Spleen (tissue), 11 donors: Measurements from ENCODE around the gene ENTPD3. TPM values are rescaled to one million over a fixed set of nuclear protein-coding genes. Genes with fewer than 3 reads are reported as not detected.

Source experiments
- DNase-seq: peaks from one replicate; pipeline ENCODE4 v3.0.0-alpha.2; 2020
- H3K27ac ChIP-seq, 8 donors: fragments of 200-600 bp; sonication (generic) in 7 of 8; 1 replicate in 4 of 8; 2 replicates in 4 of 8; pipeline versions ENCODE4 v1.5.0 to v1.8.0; 2016 to 2021; ENCODE audit warnings: inconsistent platforms in 4 of 8, mild to moderate bottlenecking in 4 of 8, moderate library complexity in 1 of 8
- H3K27me3 ChIP-seq, 7 donors: fragments of 200-600 bp; sonication (generic) in 6 of 7; replicated peaks in 1 of 7; 1 replicate in 4 of 7; 2 replicates in 3 of 7; pipeline versions ENCODE4 v1.5.0 to v1.8.0; 2016 to 2021; ENCODE audit warnings: inconsistent platforms in 3 of 7, mild to moderate bottlenecking in 1 of 7
- H3K36me3 ChIP-seq, 6 donors: fragments of 200-600 bp; sonication (generic) in 5 of 6; 1 replicate in 4 of 6; 2 replicates in 2 of 6; pipeline versions ENCODE4 v1.5.0 to v1.8.0; 2016 to 2021; ENCODE audit warnings: inconsistent platforms in 2 of 6
- H3K4me1 ChIP-seq, 6 donors: fragments of 200-600 bp; sonication (generic) in 5 of 6; 1 replicate in 3 of 6; 2 replicates in 3 of 6; pipeline versions ENCODE4 v1.5.0 to v1.8.0; 2016 to 2021; ENCODE audit warnings: inconsistent platforms in 3 of 6
- H3K4me3 ChIP-seq, 8 donors: fragments of 200-600 bp; sonication (generic) in 7 of 8; 1 replicate in 4 of 8; 2 replicates in 4 of 8; pipeline versions ENCODE4 v1.5.0 to v1.8.0; 2016 to 2021; ENCODE audit warnings: inconsistent platforms in 4 of 8, mild to moderate bottlenecking in 4 of 8, moderate library complexity in 2 of 8
- H3K9me3 ChIP-seq, 8 donors: fragments of 200-600 bp; sonication (generic) in 7 of 8; 1 replicate in 4 of 8; 2 replicates in 4 of 8; pipeline versions ENCODE4 v1.5.0 to v1.8.0; 2016 to 2021; ENCODE audit warnings: inconsistent platforms in 4 of 8
- POLR2A ChIP-seq, 3 donors: fragments of 450-650 bp; IDR thresholded peaks; one replicate each; pipeline ENCODE4 v1.5.1; 2017; ENCODE audit warnings: antibody characterized with exemption in 3 of 3, mild to moderate bottlenecking in 1 of 3
- POLR2AphosphoS5 ChIP-seq, 3 donors: sonication (generic); formaldehyde crosslinking; IDR thresholded peaks; one replicate each; pipeline ENCODE4 v1.5.1; 2017; ENCODE audit warnings: antibody characterized with exemption in 3 of 3
- WGBS, 5 donors: extraction: QIAGEN DNeasy Blood & Tissue Kit in 3 of 5; methylation state at CpG; one replicate each; pipeline versions ENCODE4 v1.1.5 to v1.1.7; 2013 to 2018; 5-methylcytosine and 5-hydroxymethylcytosine counted together
- intact Hi-C: fragments of 100-400 bp; cut with DNase I; formaldehyde crosslinking; loops from one replicate; pipeline ENCODE4 v1.15.0; 2023; ENCODE audit warnings: low total_unique reads
- polyA plus RNA-seq, 3 donors: library from polyadenylated mRNA; stranded (reverse); fragments of 200-250 nt; gene quantifications; one replicate each; pipeline ENCODE4 v1.2.1, GENCODE V29; 2013
- total RNA-seq, 7 donors: library from RNA; depleted of rRNA in 3 of 7; stranded (reverse); fragments of >200 nt in 3 of 7; fragmentation: NEBNext Ultra II Directional in 4 of 7; extraction: Animal tissue kit (Norgen Biotek cat#: 25700) in 4 of 7; gene quantifications; one replicate each; pipeline versions ENCODE4 v1.1.0 to v1.2.1, GENCODE V29; 2016 to 2021
- TF ChIP-seq, protein P1 (sequence below), 11 experiments: fragments of 200-600 bp in 7 of 11; fragments of 450-650 bp in 4 of 11; sonication (generic) in 4 of 11; IDR thresholded peaks in 8 of 11; conservative IDR thresholded peaks in 3 of 11; 1 replicate in 7 of 11; 2 replicates in 4 of 11; pipeline versions ENCODE4 v1.4.0 to v1.8.0; 2016 to 2021; ENCODE audit warnings: antibody characterized with exemption in 11 of 11, inconsistent platforms in 4 of 11, mild to moderate bottlenecking in 1 of 11
- donor health status: healthy with polysubstance abuse.
- donor health status: DM: no; HTN: no; CAD: no; lungs with moderate emphysema.
- donor health status: DM: no; HTN: no; CAD: no.
- donor health status: Bipolar disorder and iron deficiency.
- donor health status: healthy.
- donor health status: DM: no; HTN: no; CAD: no.
- donor health status: DM: yes; HTN: yes; CAD: no.

The ENTPD3 gene
- total and polyA plus RNA-seq, 10 donors, result 0.32 to 4.8 (median 1.9) TPM

DNA sequence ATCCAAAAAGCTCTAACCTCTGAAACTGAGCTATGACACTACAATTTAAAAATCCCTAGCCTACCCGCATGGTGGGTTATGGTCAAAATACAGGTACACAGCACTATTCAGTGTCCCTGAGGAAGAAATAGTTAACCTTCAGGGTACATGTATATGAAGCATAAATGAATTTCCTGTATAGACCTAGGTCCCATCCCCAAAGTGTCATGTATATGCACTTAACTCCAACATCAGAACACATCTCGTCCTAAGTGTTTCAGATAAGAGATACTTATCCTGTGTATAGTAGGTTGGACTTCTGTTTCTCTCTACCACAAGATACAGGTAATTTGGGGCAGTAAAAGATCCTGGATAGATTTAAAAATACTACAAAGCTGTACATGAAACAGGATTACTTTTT is 76.6 kb downstream of the ENTPD3 start:
- Histone ChIP-seq H3K4me1 (peaks cover 2 to 47% (median 14%) of the 10 kb centered on the region in 6 donors), H3K27ac (no peak overlapping the region), H3K9me3 (no peaks in the 10 kb centered on the region), H3K36me3 (peaks cover 2 to 91% (median 65%) of the 10 kb centered on the region in 6 donors), H3K4me3 (no peak overlapping the region), H3K27me3 (no peaks in the 10 kb centered on the region)
- WGBS, 5 donors, result 92 to 97% (median 94%) methylated on average over 2 of the region's 2 CpGs
- TF ChIP-seq POLR2AphosphoS5 (IDR thresholded peaks at IDR 0.05) (no peak), POLR2A (IDR thresholded peaks at IDR 0.05) (no peak)
- TF ChIP-seq, protein P1, sequence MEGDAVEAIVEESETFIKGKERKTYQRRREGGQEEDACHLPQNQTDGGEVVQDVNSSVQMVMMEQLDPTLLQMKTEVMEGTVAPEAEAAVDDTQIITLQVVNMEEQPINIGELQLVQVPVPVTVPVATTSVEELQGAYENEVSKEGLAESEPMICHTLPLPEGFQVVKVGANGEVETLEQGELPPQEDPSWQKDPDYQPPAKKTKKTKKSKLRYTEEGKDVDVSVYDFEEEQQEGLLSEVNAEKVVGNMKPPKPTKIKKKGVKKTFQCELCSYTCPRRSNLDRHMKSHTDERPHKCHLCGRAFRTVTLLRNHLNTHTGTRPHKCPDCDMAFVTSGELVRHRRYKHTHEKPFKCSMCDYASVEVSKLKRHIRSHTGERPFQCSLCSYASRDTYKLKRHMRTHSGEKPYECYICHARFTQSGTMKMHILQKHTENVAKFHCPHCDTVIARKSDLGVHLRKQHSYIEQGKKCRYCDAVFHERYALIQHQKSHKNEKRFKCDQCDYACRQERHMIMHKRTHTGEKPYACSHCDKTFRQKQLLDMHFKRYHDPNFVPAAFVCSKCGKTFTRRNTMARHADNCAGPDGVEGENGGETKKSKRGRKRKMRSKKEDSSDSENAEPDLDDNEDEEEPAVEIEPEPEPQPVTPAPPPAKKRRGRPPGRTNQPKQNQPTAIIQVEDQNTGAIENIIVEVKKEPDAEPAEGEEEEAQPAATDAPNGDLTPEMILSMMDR (IDR thresholded peaks at IDR 0.05 in 8 of 11, conservative IDR thresholded peaks at IDR 0.05 in 3 of 11), result no peak
- intact Hi-C loops, result no loop called here
- no peak for DNase-seq

DNA sequence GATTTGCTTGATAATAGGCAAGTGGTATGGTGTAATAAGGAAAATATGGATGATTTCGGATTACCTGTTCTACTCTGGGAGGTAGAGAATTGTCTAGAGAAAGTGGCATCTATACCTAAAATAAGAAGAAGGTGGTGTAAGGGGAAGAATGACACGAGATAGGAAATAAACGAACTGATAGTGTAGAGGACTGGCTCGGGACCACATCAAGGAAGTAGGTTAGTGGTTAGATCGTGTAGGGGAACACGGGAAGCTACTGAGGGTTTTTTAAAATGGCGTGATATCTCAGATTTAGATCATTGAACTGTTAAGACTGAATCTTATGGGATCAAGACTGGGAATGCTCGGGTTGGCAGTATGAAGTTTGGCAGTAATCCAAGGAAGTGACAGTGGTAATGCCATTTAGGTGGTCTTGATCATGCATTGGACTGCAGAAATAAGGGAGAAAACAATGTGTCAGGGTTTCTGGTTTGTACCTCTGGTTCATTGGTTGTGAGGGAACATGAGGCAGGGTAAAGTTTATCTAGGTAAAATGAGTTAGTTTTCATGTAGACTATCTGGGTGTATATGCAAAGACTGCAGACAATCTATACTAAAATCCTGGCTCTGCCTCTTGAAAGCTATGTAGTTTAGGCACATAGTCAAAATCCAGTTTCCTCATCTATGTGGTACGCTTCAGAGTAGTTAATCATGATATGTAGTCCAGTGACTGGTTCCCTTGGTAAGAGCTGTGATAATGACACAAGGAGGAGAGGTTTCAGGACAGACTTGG is 77.5 kb downstream of the ENTPD3 start:
- H3K4me1 ChIP-seq, result peaks cover 0 to 37% (median 5%) of the 10 kb centered on the region in 6 donors
- no peaks in the 10 kb centered on the region for H3K27me3 ChIP-seq
- 42 to 57% (median 51%) methylated on average over 8 to 9 of the region's 9 CpGs for WGBS, 5 donors
- H3K27ac ChIP-seq, result peak overlapping the region in 1 of 8 donors; percentile 31
- no peaks in the 10 kb centered on the region for H3K9me3 ChIP-seq
- TF ChIP-seq, protein P1 (IDR thresholded peaks at IDR 0.05 in 8 of 11, conservative IDR thresholded peaks at IDR 0.05 in 3 of 11), result no peak
- TF ChIP-seq POLR2AphosphoS5 (IDR thresholded peaks at IDR 0.05) (peak in 1 of 3 donors; percentile 26), POLR2A (IDR thresholded peaks at IDR 0.05) (no peak)
- H3K4me3 ChIP-seq, result no peak overlapping the region
- DNase-seq, result no peak
- H3K36me3 ChIP-seq, result peaks cover 2 to 82% (median 55%) of the 10 kb centered on the region in 6 donors
- intact Hi-C loops, result no loop called here

- intact Hi-C loops, result no loop called here
- DNase-seq, result no peak
- Histone ChIP-seq H3K4me1 (peaks cover 0 to 32% (median 3%) of the 10 kb centered on the region in 6 donors), H3K27ac (peak overlapping the region in 1 of 8 donors; percentile 31), H3K9me3 (no peaks in the 10 kb centered on the region), H3K4me3 (no peak overlapping the region), H3K36me3 (peaks cover 2 to 77% (median 51%) of the 10 kb centered on the region in 6 donors), H3K27me3 (no peaks in the 10 kb centered on the region)
- WGBS, 5 donors, result 83 to 90% (median 88%) methylated on average over 4 of the region's 4 CpGs
- peak in 1 of 3 donors; percentile 2 for TF ChIP-seq POLR2AphosphoS5 (IDR thresholded peaks at IDR 0.05)
- TF ChIP-seq, protein P1 (IDR thresholded peaks at IDR 0.05 in 8 of 11, conservative IDR thresholded peaks at IDR 0.05 in 3 of 11), result no peak
Measured at GRCh38 chr3:40465111-40465407, 78.1 kb downstream of the ENTPD3 start.

- 81 to 92% (median 89%) methylated on average over 2 of the region's 2 CpGs for WGBS, 5 donors
- Histone ChIP-seq H3K4me3 (no peak overlapping the region), H3K4me1 (peaks cover 0 to 28% (median under 1%) of the 10 kb centered on the region in 6 donors), H3K27ac (no peak overlapping the region), H3K9me3 (no peaks in the 10 kb centered on the region), H3K36me3 (peaks cover 2 to 73% (median 47%) of the 10 kb centered on the region in 6 donors), H3K27me3 (no peaks in the 10 kb centered on the region)
- DNase-seq, result no peak
- no peak for TF ChIP-seq POLR2AphosphoS5 (IDR thresholded peaks at IDR 0.05)
- TF ChIP-seq POLR2A (IDR thresholded peaks at IDR 0.05), result no peak
- TF ChIP-seq, protein P1 (IDR thresholded peaks at IDR 0.05 in 8 of 11, conservative IDR thresholded peaks at IDR 0.05 in 3 of 11), result no peak
- intact Hi-C loops, result no loop called here
Measured at GRCh38 chr3:40465456-40465855, 78.5 kb downstream of the ENTPD3 start.
